SK-N-SH treated with all-trans-retinoic acid at 6 μM for 48 hours (cell line): ENCODE results near the gene ASB10.

ENCODE experiments used
- ATAC-seq: fragments of 200-7000 bp; cut with Tn5 transposase; 3 replicates; pipeline ENCODE4 v1.9.1; 2020; ENCODE audit warnings: mild to moderate bottlenecking, moderate library complexity
- ARNTL ChIP-seq: fragments of 450-650 bp; formaldehyde crosslinking; IDR thresholded peaks from 2 replicates; pipeline ENCODE4 v1.5.0; 2020; ENCODE audit warnings: low read depth, mild to moderate bottlenecking, moderate library complexity, borderline replicate concordance
- BACH2 ChIP-seq: fragments of 250-450 bp; sonication (Bioruptor Pico); IDR thresholded peaks from 2 replicates; pipeline ENCODE4 v1.9.0; 2021; ENCODE audit warnings: mild to moderate bottlenecking, borderline replicate concordance
- CREB5 ChIP-seq: fragments of 250-450 bp; sonication (Bioruptor Pico); IDR thresholded peaks from 2 replicates; pipeline ENCODE4 v1.5.1; 2020; ENCODE audit warnings: low read depth, mild to moderate bottlenecking, moderate library complexity
- CSDC2 ChIP-seq: fragments of 250-450 bp; sonication (Bioruptor Pico); IDR thresholded peaks from 2 replicates; pipeline ENCODE4 v1.5.0; 2020; ENCODE audit warnings: mild to moderate bottlenecking, moderate library complexity
- CSRNP3 ChIP-seq: fragments of 250-450 bp; sonication (Bioruptor Pico); IDR thresholded peaks from 2 replicates; pipeline ENCODE4 v1.5.1; 2021; ENCODE audit warnings: mild to moderate bottlenecking, moderate library complexity
- ESRRG ChIP-seq: fragments of 250-450 bp; sonication (Bioruptor Pico); IDR thresholded peaks from 2 replicates; pipeline ENCODE4 v1.6.1; 2021; ENCODE audit warnings: mild to moderate bottlenecking
- GLIS3 ChIP-seq: fragments of 250-450 bp; sonication (Bioruptor Pico); IDR thresholded peaks from 2 replicates; pipeline ENCODE4 v1.5.0; 2020; ENCODE audit warnings: mild to moderate bottlenecking, moderate library complexity
- ISL1 ChIP-seq: fragments of 250-450 bp; sonication (Bioruptor Pico); IDR thresholded peaks from 2 replicates; pipeline ENCODE4 v2.1.2; 2022; ENCODE audit warnings: mild to moderate bottlenecking, moderate library complexity
- OSR1 ChIP-seq: fragments of 250-450 bp; sonication (Bioruptor Pico); IDR thresholded peaks from 2 replicates; pipeline ENCODE4 v1.8.0; 2022; ENCODE audit warnings: moderate library complexity, mild to moderate bottlenecking, inconsistent platforms
- PATZ1 ChIP-seq: fragments of 250-450 bp; sonication (Bioruptor Pico); IDR thresholded peaks from 2 replicates; pipeline ENCODE4 v1.8.0; 2020; ENCODE audit warnings: mild to moderate bottlenecking, moderate library complexity, borderline replicate concordance
- POU6F1 ChIP-seq: fragments of 250-450 bp; sonication (Bioruptor Pico); IDR thresholded peaks from 2 replicates; pipeline ENCODE4 v1.8.0; 2021; ENCODE audit warnings: low read depth, mild to moderate bottlenecking, moderate library complexity, borderline replicate concordance
- PPARA ChIP-seq: fragments of 250-450 bp; sonication (Bioruptor Pico); IDR thresholded peaks from 2 replicates; pipeline ENCODE4 v1.5.0; 2020; ENCODE audit warnings: mild to moderate bottlenecking, borderline replicate concordance
- RARB ChIP-seq: fragments of 250-450 bp; sonication (Bioruptor Pico); IDR thresholded peaks from 2 replicates; pipeline ENCODE4 v1.8.0; 2021; ENCODE audit warnings: mild to moderate bottlenecking, moderate library complexity
- SNAI2 ChIP-seq: fragments of 250-450 bp; sonication (Bioruptor Pico); IDR thresholded peaks from 2 replicates; pipeline ENCODE4 v1.5.0; 2020; ENCODE audit warnings: mild to moderate bottlenecking, moderate library complexity
- TCF4 ChIP-seq: fragments of 250-450 bp; sonication (Bioruptor Pico); IDR thresholded peaks from 2 replicates; pipeline ENCODE4 v1.8.0; 2021; ENCODE audit warnings: mild to moderate bottlenecking, moderate library complexity, borderline replicate concordance
- TOX ChIP-seq: fragments of 250-450 bp; sonication (Bioruptor Pico); IDR thresholded peaks from 2 replicates; pipeline ENCODE4 v1.8.0; 2021; ENCODE audit warnings: mild to moderate bottlenecking, moderate library complexity, borderline replicate concordance
- TSHZ2 ChIP-seq: fragments of 250-450 bp; sonication (Bioruptor Pico); IDR thresholded peaks from 2 replicates; pipeline ENCODE4 v1.5.0; 2020; ENCODE audit warnings: mild to moderate bottlenecking, moderate library complexity
- ZC3H10 ChIP-seq: fragments of 250-450 bp; sonication (Bioruptor Pico); IDR thresholded peaks from 2 replicates; pipeline ENCODE4 v1.5.1; 2021; ENCODE audit warnings: mild to moderate bottlenecking, moderate library complexity
- ZFP3 ChIP-seq: fragments of 250-450 bp; sonication (Bioruptor Pico); IDR thresholded peaks from 2 replicates; pipeline ENCODE4 v1.5.0; 2020; ENCODE audit warnings: mild to moderate bottlenecking, moderate library complexity
- ZFP30 ChIP-seq: fragments of 450-650 bp; formaldehyde crosslinking; IDR thresholded peaks from 2 replicates; pipeline ENCODE4 v1.5.0; 2022; ENCODE audit warnings: mild to moderate bottlenecking, moderate library complexity
- ZNF565 ChIP-seq: fragments of 450-650 bp; formaldehyde crosslinking; conservative IDR thresholded peaks from 2 replicates; pipeline ENCODE4 v1.5.0; 2020; ENCODE audit warnings: low read depth, mild to moderate bottlenecking, moderate library complexity
- ZNF8 ChIP-seq: fragments of 450-650 bp; formaldehyde crosslinking; IDR thresholded peaks from 2 replicates; pipeline ENCODE4 v1.5.0; 2020; ENCODE audit warnings: mild to moderate bottlenecking, moderate library complexity

Gene ASB10

GRCh38 chr7:151129117-151129959 lies 57.7 kb downstream of the ASB10 start:
- ATAC-seq = no peak
- TF ChIP-seq OSR1 (CRISPR knock-in tag) (no peak), ZFP3 (CRISPR knock-in tag) (no peak), POU6F1 (CRISPR knock-in tag) (no peak), TCF4 (no peak), TSHZ2 (CRISPR knock-in tag) (no peak), BACH2 (CRISPR knock-in tag) (no peak), PPARA (CRISPR knock-in tag) (no peak), ZNF565 (no peak), SNAI2 (CRISPR knock-in tag) (no peak), CREB5 (no peak)
- TF ChIP-seq, all 23 proteins: peak for 0

- ATAC-seq = no peak
- TF ChIP-seq ESRRG (CRISPR knock-in tag) (no peak), PATZ1 (CRISPR knock-in tag) (no peak), ARNTL (CRISPR knock-in tag) (no peak), SNAI2 (CRISPR knock-in tag) (no peak), GLIS3 (CRISPR knock-in tag) (no peak), TSHZ2 (CRISPR knock-in tag) (no peak), PPARA (CRISPR knock-in tag) (no peak), ZNF8 (CRISPR knock-in tag) (no peak), TOX (CRISPR knock-in tag) (no peak), OSR1 (CRISPR knock-in tag) (no peak), CSRNP3 (CRISPR knock-in tag) (no peak), CSDC2 (CRISPR knock-in tag) (no peak), ZC3H10 (no peak), ZFP30 (CRISPR knock-in tag) (no peak), ZFP3 (CRISPR knock-in tag) (no peak), BACH2 (CRISPR knock-in tag) (no peak), RARB (CRISPR knock-in tag) (no peak), ISL1 (CRISPR knock-in tag) (no peak), POU6F1 (CRISPR knock-in tag) (no peak)
Measured at GRCh38 chr7:151128716-151129115, 58.3 kb downstream of the ASB10 start.
